Sciatic nerve (tissue), 2 donors: ENCODE measurements around the gene HSF2BP. TPM values are rescaled to one million over a fixed set of nuclear protein-coding genes. Genes with fewer than 3 reads are reported as not detected.
"Not testable (repeated sequence)": the region's sequence is repeated elsewhere in the genome, so short reads cannot be mapped to it uniquely, and the experiment has no call there.

ENCODE experiments used
- ATAC-seq: fragments of 200-7000 bp; cut with Tn5 transposase; one replicate; pipeline ENCODE4 v1.9.1; 2020; ENCODE audit warnings: mild to moderate bottlenecking, moderate library complexity
- DNase-seq: peaks from one replicate; pipeline ENCODE4 v3.0.0-alpha.2; 2020; ENCODE audit warnings: low spot score
- intact Hi-C: fragments of 100-400 bp; cut with DNase I; formaldehyde crosslinking; loops from one replicate; pipeline ENCODE4 v1.14.2; 2022
- total RNA-seq: library from RNA; stranded (reverse); fragmentation: NEBNext Ultra II Directional; extraction: Animal tissue kit (Norgen Biotek cat#: 25700); gene quantifications from one replicate; pipeline ENCODE4 v1.2.1, GENCODE V29; 2021
- donor health status: DM: no; HTN: no; CAD: no.
- donor health status: DM: no; HTN: no; CAD: no.

Gene HSF2BP
- total RNA-seq, 1 donor from 2014 or later = 1.8 TPM

- ATAC-seq (no peak), DNase-seq (no peak)
- intact Hi-C loops = no loop called here
Observed at GRCh38 chr21:43634618-43635017, 24.7 kb downstream of the HSF2BP start.

- DNase-seq (no peak), ATAC-seq (no peak)
Observed at GRCh38 chr21:43632373-43632905, 26.8 kb downstream of the HSF2BP start.

GRCh38 chr21:43631411-43632107 is 27.7 kb downstream of the HSF2BP start:
- intact Hi-C loops = no loop called here
- no peak for DNase-seq
- ATAC-seq = no peak

More at GRCh38 chr21:43632373-43632905, 26.8 kb downstream of the HSF2BP start:
- intact Hi-C loops = no loop called here

- intact Hi-C loops = no loop called here
Observed at GRCh38 chr21:43627527-43627926, 31.8 kb downstream of the HSF2BP start.

GRCh38 chr21:43626390-43626789 is 32.9 kb downstream of the HSF2BP start:
- ATAC-seq (no peak), DNase-seq (no peak)
- intact Hi-C loops = no loop called here

More at GRCh38 chr21:43627527-43627926, 31.8 kb downstream of the HSF2BP start:
- DNase-seq = no peak
- ATAC-seq = no peak

- intact Hi-C loops = no loop called here
- no peak for ATAC-seq
- DNase-seq = no peak
Observed at GRCh38 chr21:43624339-43624738, 34.9 kb downstream of the HSF2BP start.

GRCh38 chr21:43623588-43623987 is 35.7 kb downstream of the HSF2BP start:
- ATAC-seq = no peak
- no peak for DNase-seq
- intact Hi-C loops = no loop called here

- DNase-seq = no peak
- ATAC-seq = no peak
- intact Hi-C loops = no loop called here
Observed at GRCh38 chr21:43622796-43623195, 36.5 kb downstream of the HSF2BP start.

- no peak for ATAC-seq
- intact Hi-C loops = no loop called here
Observed at GRCh38 chr21:43619856-43620255, 39.4 kb downstream of the HSF2BP start.

GRCh38 chr21:43619344-43619743 is 39.9 kb downstream of the HSF2BP start:
- intact Hi-C loops = no loop called here
- no peak for DNase-seq
- ATAC-seq = no peak

More at GRCh38 chr21:43619856-43620255, 39.4 kb downstream of the HSF2BP start:
- DNase-seq = no peak

- intact Hi-C loops = no loop called here
- ATAC-seq (no peak), DNase-seq (no peak)
Observed at GRCh38 chr21:43618940-43619339, 40.3 kb downstream of the HSF2BP start.

- intact Hi-C loops, DNase-seq, ATAC-seq: not testable (repeated sequence)
Observed at GRCh38 chr21:43616861-43617260, 42.4 kb downstream of the HSF2BP start.

- ATAC-seq (no peak), DNase-seq (no peak)
- intact Hi-C loops = no loop called here
Observed at GRCh38 chr21:43614839-43615238, 44.4 kb downstream of the HSF2BP start.

GRCh38 chr21:43613755-43614638 is 45.3 kb downstream of the HSF2BP start:
- intact Hi-C loops = no loop called here
- ATAC-seq (no peak), DNase-seq (no peak)

GRCh38 chr21:43611598-43612369 is 47.5 kb downstream of the HSF2BP start:
- intact Hi-C loops = no loop called here
- DNase-seq (peak; percentile 84), ATAC-seq (peak; percentile 91)

GRCh38 chr21:43609501-43610340 is 49.6 kb downstream of the HSF2BP start:
- ATAC-seq = peak; percentile 48
- intact Hi-C loops = no loop called here
- peak; percentile 68 for DNase-seq

- ATAC-seq (no peak), DNase-seq (no peak)
- intact Hi-C loops = no loop called here
Observed at GRCh38 chr21:43608664-43609063, 50.6 kb downstream of the HSF2BP start.

- ATAC-seq (no peak), DNase-seq (no peak)
- intact Hi-C loops = no loop called here
Observed at GRCh38 chr21:43608225-43608624, 51.1 kb downstream of the HSF2BP start.
